HepG2 (cell line): ENCODE results near the gene CPXM1. TPM values are rescaled to one million over a fixed set of nuclear protein-coding genes. Genes with fewer than 3 reads are reported as not detected.

Experiments
- ATAC-seq: fragments of 200-7000 bp; cut with Tn5 transposase; 3 replicates; pipeline ENCODE4 v1.9.1; 2020; ENCODE audit warnings: mild to moderate bottlenecking, moderate library complexity
- BruUV-seq: library from RNA; stranded (reverse); fragments of 400-500 nt; replicated peaks from 2 replicates; lab custom pipeline; 2021; lab: Mats Ljungman, UMichigan
- CTCF ChIA-PET: fragments of 300-600 bp; formaldehyde crosslinking; extraction: SDS; loops from one replicate; lab custom pipeline; 2021; ENCODE audit warnings: low total read pairs, inconsistent platforms, low intra/inter-chr PET ratio; lab: Yijun Ruan, JAX
- POLR2A ChIA-PET: fragments of 350-600 bp; sonication (Branson Sonifier 250); formaldehyde crosslinking; loops from one replicate; lab custom pipeline; 2020; ENCODE audit warnings: antibody characterized with exemption, inconsistent platforms; lab: Yijun Ruan, JAX
- DNase-seq: peaks from one replicate; pipeline ENCODE4 v3.0.0-alpha.2; 2015; ENCODE audit warnings: low spot score
- FAIRE-seq: peaks from 3 replicates; lab custom pipeline; 2011; peaks lifted over from hg19 to GRCh38; lab: Jason Lieb, UNC
- H2AFZ ChIP-seq: one replicate; pipeline ENCODE4 v1.6.1; 2011; ENCODE audit warnings: low read length, inconsistent platforms
- H3K27ac ChIP-seq: fragments of 300-600 bp; 3 replicates; pipeline ENCODE4 v1.8.0; 2011; ENCODE audit warnings: mixed run types, mild to moderate bottlenecking, mixed read lengths, low read length, inconsistent platforms; ENCODE audit not compliant: insufficient read depth; ENCODE audit errors: extremely low read length
- H3K27me3 ChIP-seq, 2 experiments: fragments of 200-600 bp in 1 of 2; 2 replicates in 1 of 2; 3 replicates in 1 of 2; pipeline versions ENCODE4 v1.6.0 to v1.8.0; 2011; ENCODE audit warnings: low read length in 2 of 2, mild to moderate bottlenecking in 2 of 2, moderate library complexity in 2 of 2, inconsistent platforms in 1 of 2; ENCODE audit not compliant: insufficient read depth in 2 of 2, control insufficient read depth in 1 of 2
- H3K36me3 ChIP-seq, 2 experiments: fragments of 200-600 bp in 1 of 2; replicated peaks in 1 of 2; 2 replicates in 1 of 2; 3 replicates in 1 of 2; pipeline versions ENCODE4 v1.5.1 to v1.8.0; 2011; ENCODE audit warnings: low read length in 2 of 2, inconsistent platforms in 1 of 2; ENCODE audit not compliant: insufficient read depth in 2 of 2, control insufficient read depth in 1 of 2
- H3K4me1 ChIP-seq: 2 replicates; pipeline ENCODE4 v1.5.1; 2012; ENCODE audit warnings: low read length, inconsistent platforms; ENCODE audit not compliant: insufficient read depth
- H3K4me2 ChIP-seq: 2 replicates; pipeline ENCODE4 v1.6.0; 2011; ENCODE audit warnings: low read depth, low read length, inconsistent platforms
- H3K4me3 ChIP-seq, 3 experiments: fragments of 200-600 bp in 1 of 3; sonication (generic), shearing (Covaris generic) in 1 of 3; replicated peaks in 1 of 3; 2 replicates each; pipeline ENCODE4 v1.5.1; 2011 to 2016; ENCODE audit warnings: low read length in 3 of 3, inconsistent platforms in 2 of 3, low read depth in 2 of 3, mild to moderate bottlenecking in 2 of 3, control low read depth in 1 of 3, mixed read lengths in 1 of 3; ENCODE audit not compliant: insufficient read depth in 1 of 3
- H3K79me2 ChIP-seq: one replicate; pipeline ENCODE4 v1.6.1; 2011; ENCODE audit warnings: low read length, inconsistent platforms; ENCODE audit not compliant: insufficient read depth
- H3K9ac ChIP-seq: 2 replicates; pipeline ENCODE4 v1.6.0; 2011; ENCODE audit warnings: mild to moderate bottlenecking, low read depth, low read length, inconsistent platforms; ENCODE audit not compliant: insufficient read depth
- H3K9me3 ChIP-seq: 2 replicates; pipeline ENCODE4 v1.5.1; 2012; ENCODE audit warnings: mild to moderate bottlenecking, low read length
- H4K20me1 ChIP-seq: 2 replicates; pipeline ENCODE4 v1.6.0; 2011; ENCODE audit warnings: inconsistent platforms, mild to moderate bottlenecking, low read length, moderate library complexity; ENCODE audit not compliant: insufficient read depth
- ATM ChIP-seq: fragments of 450-650 bp; IDR thresholded peaks from 2 replicates; pipeline ENCODE4 v1.7.1; 2017; ENCODE audit warnings: mild to moderate bottlenecking, borderline replicate concordance
- IKZF5 ChIP-seq: IDR thresholded peaks from 2 replicates; pipeline ENCODE4 v1.6.1; 2018; ENCODE audit warnings: missing genetic modification reagents, mild to moderate bottlenecking, missing compliant biosample characterization
- KLF6 ChIP-seq: IDR thresholded peaks from 2 replicates; pipeline ENCODE4 v1.8.0; 2016; ENCODE audit warnings: missing biosample characterization, missing genetic modification reagents
- SCMH1 ChIP-seq: sonication (generic); formaldehyde crosslinking; IDR thresholded peaks from 2 replicates; pipeline ENCODE4 v1.9.0; 2021; ENCODE audit warnings: missing genetic modification reagents, mild to moderate bottlenecking, borderline replicate concordance
- SP1 ChIP-seq, 2 experiments: fragments of 450-650 bp in 1 of 2; sonication (generic) in 1 of 2; formaldehyde crosslinking in 1 of 2; IDR thresholded peaks; 2 replicates each; pipeline versions ENCODE4 v1.4.0 to v1.6.1; 2016 to 2020; ENCODE audit warnings: missing genetic modification reagents in 1 of 2
- SP4 ChIP-seq: sonication (generic); formaldehyde crosslinking; IDR thresholded peaks from 2 replicates; pipeline ENCODE4 v1.8.1; 2023; ENCODE audit warnings: mild to moderate bottlenecking, missing genetic modification reagents
- ZKSCAN1 ChIP-seq: fragments of 150-350 bp; IDR thresholded peaks from 2 replicates; pipeline ENCODE4 v1.6.1; 2014; ENCODE audit warnings: low read length
- ZNF101 ChIP-seq: sonication (generic); formaldehyde crosslinking; IDR thresholded peaks from 2 replicates; pipeline ENCODE4 v1.4.0; 2020; ENCODE audit warnings: mild to moderate bottlenecking, low read depth, missing genetic modification reagents, borderline replicate concordance
- ZNF224 ChIP-seq: sonication (generic); formaldehyde crosslinking; IDR thresholded peaks from 2 replicates; pipeline ENCODE4 v1.5.0; 2020; ENCODE audit warnings: mild to moderate bottlenecking, missing genetic modification reagents
- ZNF264 ChIP-seq: sonication (generic); formaldehyde crosslinking; IDR thresholded peaks from 2 replicates; pipeline ENCODE4 v1.4.0; 2020; ENCODE audit warnings: missing genetic modification reagents
- ZNF333 ChIP-seq: sonication (generic); formaldehyde crosslinking; IDR thresholded peaks from 2 replicates; pipeline ENCODE4 v1.4.0; 2020; ENCODE audit warnings: mild to moderate bottlenecking, missing genetic modification reagents, borderline replicate concordance
- ZNF430 ChIP-seq: sonication (generic); formaldehyde crosslinking; IDR thresholded peaks from 2 replicates; pipeline ENCODE4 v1.9.0; 2021; ENCODE audit warnings: mild to moderate bottlenecking, missing genetic modification reagents
- ZNF83 ChIP-seq: sonication (generic); formaldehyde crosslinking; IDR thresholded peaks from 2 replicates; pipeline ENCODE4 v1.4.0; 2020; ENCODE audit warnings: missing genetic modification reagents, mild to moderate bottlenecking, borderline replicate concordance
- WGBS: methylation state at CpG from one replicate; pipeline ENCODE4 v1.1.6; 2017; ENCODE audit warnings: low lambda C conversion rate; 5-methylcytosine and 5-hydroxymethylcytosine counted together
- in situ Hi-C: cut with HindIII; loops from 2 replicates; pipeline ENCODE4 v1.10.0; 2017; ENCODE audit warnings: low pct_unique_long_range_greater_than_20kb; ENCODE audit not compliant: extremely low pct_ligation_motif_present
- intact Hi-C: fragments of 100-400 bp; cut with micrococcal nuclease; formaldehyde crosslinking; loops from one replicate; pipeline ENCODE4 v1.10.0; 2022; ENCODE audit not compliant: unreplicated experiment
- polyA plus RNA-seq, 8 experiments: library from polyadenylated mRNA; depleted of rRNA in 3 of 8; stranded (reverse) in 7 of 8; unstranded in 1 of 8; fragments of >200 nt; fragmentation: Illumina TruSeq in 4 of 8; extraction: Trizol in 4 of 8; gene quantifications; 2 replicates each; pipeline versions ENCODE4 v1.2.1 to v1.2.3, GENCODE V29; 2011 to 2016; ENCODE audit warnings: low read depth in 4 of 8, missing spikeins in 1 of 8, mixed read lengths in 1 of 8; ENCODE audit not compliant: insufficient read depth in 1 of 8
- total RNA-seq, 5 experiments: library from RNA; depleted of rRNA; stranded (reverse); fragments of >200 nt; fragmentation: Illumina TruSeq; extraction: Trizol; gene quantifications; 2 replicates each; pipeline ENCODE4 v1.2.3, GENCODE V29; 2016; ENCODE audit warnings: low read depth in 1 of 5

CPXM1 gene
- total and polyA plus RNA-seq, 2 of the 13 experiments (the other 11 are each of a cell fraction or from before 2014, with no cell fraction given) = 0.07 TPM; not detected in 1

DNA sequence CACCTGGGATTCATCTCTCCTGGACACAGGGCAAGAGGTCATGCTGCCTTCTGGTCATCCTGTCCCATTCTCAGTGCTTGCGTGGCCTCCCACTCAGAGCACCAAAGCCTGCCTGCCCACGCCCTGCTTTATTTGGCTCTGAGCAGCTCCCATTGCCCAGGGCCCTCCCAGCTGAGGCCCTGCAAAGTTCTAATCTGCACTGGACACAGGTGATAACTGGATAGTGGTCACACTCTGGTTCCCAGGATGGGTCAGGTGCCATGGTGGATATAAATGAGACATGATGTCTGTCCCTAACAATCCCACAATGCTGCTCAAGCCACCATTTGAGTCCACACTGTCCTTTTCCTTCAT, 39.5 kb downstream of the CPXM1 start (continued):
- no peak for TF ChIP-seq IKZF5 (CRISPR knock-in tag)
- TF ChIP-seq ZKSCAN1 = no peak
- TF ChIP-seq SP1 (IDR thresholded peaks at IDR 0.05) = no peak
- no peak for TF ChIP-seq SP1 (CRISPR knock-in tag; IDR thresholded peaks at IDR 0.05)

DNA sequence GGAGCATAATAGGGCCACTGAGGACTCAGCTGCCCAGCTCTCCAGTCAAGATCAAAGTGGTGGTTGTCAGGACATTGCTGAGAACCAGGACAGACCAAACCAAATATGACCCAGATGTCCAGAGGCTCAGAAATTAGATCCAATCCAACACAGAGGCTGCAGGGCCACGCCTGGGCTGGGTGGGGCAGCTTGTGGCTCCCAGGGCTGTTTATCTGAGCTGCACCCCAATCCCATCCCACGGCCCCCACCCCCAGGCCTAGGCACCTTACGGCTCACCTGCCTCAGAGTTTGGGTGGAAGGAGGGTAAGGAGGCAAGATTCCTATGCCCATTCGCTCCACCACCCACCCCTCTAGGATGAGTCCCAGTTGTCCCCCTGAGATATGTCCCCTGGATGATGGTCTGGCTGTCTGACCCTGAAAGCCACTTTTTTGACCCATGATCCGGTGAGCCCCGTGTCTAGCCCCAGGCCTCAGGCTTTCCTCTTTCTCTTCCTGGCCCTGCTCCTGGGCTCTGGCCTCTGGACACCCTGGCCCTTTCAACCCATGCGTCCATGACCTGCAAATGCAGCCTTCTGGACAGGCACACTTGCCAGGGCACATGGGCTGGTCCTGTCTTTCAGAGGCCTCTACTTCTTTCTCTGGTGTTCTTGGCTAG, 40.0 kb downstream of the CPXM1 start:
- ChIA-PET POLR2A (no interaction called here), CTCF (no interaction called here)
- DNase-seq (no peak), ATAC-seq (no peak), FAIRE-seq (no peak)
- Histone ChIP-seq H4K20me1 (no peaks in the 10 kb centered on the region), H3K4me2 (no peak overlapping the region), H3K4me1 (no peaks in the 10 kb centered on the region), H3K4me3 (no peak overlapping the region), H3K9ac (no peak overlapping the region), H3K27me3 (peaks cover 13 to 69% of the 10 kb centered on the region in 2 experiments), H3K9me3 (no peaks in the 10 kb centered on the region), H3K27ac (no peak overlapping the region), H3K36me3 (no peaks in the 10 kb centered on the region), H3K79me2 (no peaks in the 10 kb centered on the region), H2AFZ (no peak overlapping the region)
- intact Hi-C loops = no loop called here
- TF ChIP-seq SCMH1 (no peak), ZNF224 (CRISPR knock-in tag) (no peak), ZNF430 (CRISPR knock-in tag) (no peak), ZNF101 (CRISPR knock-in tag) (no peak), SP4 (no peak), ZNF333 (no peak), KLF6 (CRISPR knock-in tag) (no peak), ATM (no peak), ZNF264 (no peak), ZNF83 (CRISPR knock-in tag) (no peak)
- in situ Hi-C loops = no loop called here
- BruUV-seq = no TSS peak
- 40% methylated on average over 7 of the region's 7 CpGs for WGBS
